ENCODE measurements around the gene CFAP20DC. TPM values are rescaled to one million over a fixed set of nuclear protein-coding genes. Genes with fewer than 3 reads are reported as not detected.

The CFAP20DC gene
- total RNA-seq, 1 experiment from 2014 or later: 2.9 TPM

DNA sequence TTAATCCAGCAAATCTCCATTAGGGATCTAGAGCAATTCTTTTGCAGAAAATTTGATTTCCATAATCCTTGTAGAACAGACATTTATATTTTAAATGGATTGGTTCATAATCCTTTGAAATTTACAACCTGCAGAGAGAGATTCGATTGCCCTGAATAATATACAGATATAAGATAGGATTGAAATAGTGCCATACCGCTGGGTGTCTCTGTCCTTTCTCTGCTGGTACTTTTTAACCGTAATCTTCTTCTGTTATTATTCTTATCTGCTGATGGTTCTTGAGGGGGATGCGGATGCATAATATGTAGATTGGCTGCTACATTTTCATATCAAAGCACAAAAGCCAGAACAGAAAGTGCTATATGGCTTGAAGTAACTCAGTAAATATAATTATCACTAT is 182.2 kb downstream of the CFAP20DC start (continued):
- TF ChIP-seq, protein P1, sequence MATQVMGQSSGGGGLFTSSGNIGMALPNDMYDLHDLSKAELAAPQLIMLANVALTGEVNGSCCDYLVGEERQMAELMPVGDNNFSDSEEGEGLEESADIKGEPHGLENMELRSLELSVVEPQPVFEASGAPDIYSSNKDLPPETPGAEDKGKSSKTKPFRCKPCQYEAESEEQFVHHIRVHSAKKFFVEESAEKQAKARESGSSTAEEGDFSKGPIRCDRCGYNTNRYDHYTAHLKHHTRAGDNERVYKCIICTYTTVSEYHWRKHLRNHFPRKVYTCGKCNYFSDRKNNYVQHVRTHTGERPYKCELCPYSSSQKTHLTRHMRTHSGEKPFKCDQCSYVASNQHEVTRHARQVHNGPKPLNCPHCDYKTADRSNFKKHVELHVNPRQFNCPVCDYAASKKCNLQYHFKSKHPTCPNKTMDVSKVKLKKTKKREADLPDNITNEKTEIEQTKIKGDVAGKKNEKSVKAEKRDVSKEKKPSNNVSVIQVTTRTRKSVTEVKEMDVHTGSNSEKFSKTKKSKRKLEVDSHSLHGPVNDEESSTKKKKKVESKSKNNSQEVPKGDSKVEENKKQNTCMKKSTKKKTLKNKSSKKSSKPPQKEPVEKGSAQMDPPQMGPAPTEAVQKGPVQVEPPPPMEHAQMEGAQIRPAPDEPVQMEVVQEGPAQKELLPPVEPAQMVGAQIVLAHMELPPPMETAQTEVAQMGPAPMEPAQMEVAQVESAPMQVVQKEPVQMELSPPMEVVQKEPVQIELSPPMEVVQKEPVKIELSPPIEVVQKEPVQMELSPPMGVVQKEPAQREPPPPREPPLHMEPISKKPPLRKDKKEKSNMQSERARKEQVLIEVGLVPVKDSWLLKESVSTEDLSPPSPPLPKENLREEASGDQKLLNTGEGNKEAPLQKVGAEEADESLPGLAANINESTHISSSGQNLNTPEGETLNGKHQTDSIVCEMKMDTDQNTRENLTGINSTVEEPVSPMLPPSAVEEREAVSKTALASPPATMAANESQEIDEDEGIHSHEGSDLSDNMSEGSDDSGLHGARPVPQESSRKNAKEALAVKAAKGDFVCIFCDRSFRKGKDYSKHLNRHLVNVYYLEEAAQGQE (IDR thresholded peaks at IDR 0.05; ENCODE audit: low read depth): no peak
- TF ChIP-seq CBX3 (IDR thresholded peaks at IDR 0.05; ENCODE audit: low read depth): no peak

- Histone ChIP-seq H2AFZ (ENCODE audit: low read depth, low read length, poor library complexity, severe bottlenecking) (no peak overlapping the region), H3K4me3 (replicated peaks in 1 of 2; ENCODE audit: low read depth in 1 of 2, low read length in 2 of 2) (no peak overlapping the region), H3K36me3 (ENCODE audit: control insufficient read depth in 1 of 2, insufficient read depth in 2 of 2, low read length in 2 of 2) (no peaks in the 10 kb centered on the region), H3K4me2 (ENCODE audit: low read length) (no peak overlapping the region), H3K9me2 (ENCODE audit: insufficient read depth) (no peaks in the 10 kb centered on the region), H3K27me3 (ENCODE audit: insufficient read depth, low read length) (no peaks in the 10 kb centered on the region), H4K20me1 (ENCODE audit: insufficient read depth) (no peaks in the 10 kb centered on the region), H3K9ac (ENCODE audit: low read length) (no peak overlapping the region), H3K9me3 (ENCODE audit: control insufficient read depth in 1 of 2, insufficient read depth in 1 of 2, low read depth in 1 of 2, low read length in 2 of 2) (no peaks in the 10 kb centered on the region), H3K4me1 (ENCODE audit: control insufficient read depth in 1 of 2, insufficient read depth in 2 of 2, low read length in 2 of 2) (no peaks in the 10 kb centered on the region), H3K27ac (ENCODE audit: low read depth, low read length) (no peak overlapping the region), H3K79me2 (ENCODE audit: insufficient read depth, low read length) (no peaks in the 10 kb centered on the region)
- ChIA-PET RAD21 (ENCODE audit: low non-redundant PET in 1 of 2, low total read pairs in 2 of 2, uncharacterized antibody in 2 of 2, unreplicated experiment in 2 of 2) (no interaction called here), CTCF (interaction anchor here (0.7 to 1.4 kb wide), 2 partner anchors 42 to 436 kb away, joined by 3 read pairs; no protein-coding TSS in a partner anchor), POLR2A (no interaction called here)
- no TSS peak for BruUV-seq (replicated peaks)
- DNase-seq (ENCODE audit: low read depth, low spot score) (no peak), ATAC-seq (no peak)
- intact Hi-C loops (cut with micrococcal nuclease): no loop called here
- no peak for TF ChIP-seq SRF (IDR thresholded peaks at IDR 0.05; ENCODE audit: low read depth)
- TF ChIP-seq POLR2A (IDR thresholded peaks at IDR 0.05; ENCODE audit: borderline replicate concordance, extremely low read depth, insufficient read depth, insufficient read length): no peak
- TF ChIP-seq, protein P2, sequence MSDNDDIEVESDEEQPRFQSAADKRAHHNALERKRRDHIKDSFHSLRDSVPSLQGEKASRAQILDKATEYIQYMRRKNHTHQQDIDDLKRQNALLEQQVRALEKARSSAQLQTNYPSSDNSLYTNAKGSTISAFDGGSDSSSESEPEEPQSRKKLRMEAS (IDR thresholded peaks at IDR 0.05): no peak
- no peak for TF ChIP-seq FOSL1 (IDR thresholded peaks at IDR 0.05; ENCODE audit: low read depth)
- no peak for TF ChIP-seq CEBPB (IDR thresholded peaks at IDR 0.05; ENCODE audit: low read depth)
- no peak for TF ChIP-seq YY1 (IDR thresholded peaks at IDR 0.05; ENCODE audit: extremely low read depth, insufficient replicate concordance, low read depth, low read length)
- no peak for TF ChIP-seq TCF7L2 (IDR thresholded peaks at IDR 0.05; ENCODE audit: borderline replicate concordance, extremely low read depth, insufficient read depth, insufficient read length)
- no peak for TF ChIP-seq EGR1 (IDR thresholded peaks at IDR 0.05; ENCODE audit: low read depth)
Observed at GRCh38 chr3:58866079-58866478, 183.7 kb downstream of the CFAP20DC start.

Data from HCT116 (cell line).